ENCODE results near the gene OR14A2.
"Not testable (repeated sequence)": the region's sequence is repeated elsewhere in the genome, so short reads cannot be mapped to it uniquely, and the experiment has no call there.

Gene OR14A2

DNA sequence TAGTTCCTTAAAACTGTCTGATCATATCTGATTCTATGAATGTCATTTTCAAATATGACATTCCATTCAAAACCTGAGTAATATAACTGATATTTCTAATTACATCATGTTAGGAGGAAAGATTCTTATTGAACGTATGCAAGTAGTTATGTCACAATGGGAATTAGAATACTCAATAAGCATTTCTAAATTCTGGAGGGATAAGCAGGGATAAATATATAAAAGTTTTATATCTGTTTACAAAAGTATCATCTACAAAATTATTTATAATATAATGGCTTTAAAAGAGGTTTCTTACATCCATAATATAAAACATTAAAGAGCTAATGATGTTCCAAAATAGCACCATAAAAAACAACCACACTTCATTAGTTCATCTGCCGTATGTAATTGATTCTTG, at the start of gene OR14A2:
Gene OR14A2 (minus strand): TSS at position 101 of the 400 bp plus-strand sequence.
- DNase-seq (ENCODE audit: low read depth), result no peak

DNA sequence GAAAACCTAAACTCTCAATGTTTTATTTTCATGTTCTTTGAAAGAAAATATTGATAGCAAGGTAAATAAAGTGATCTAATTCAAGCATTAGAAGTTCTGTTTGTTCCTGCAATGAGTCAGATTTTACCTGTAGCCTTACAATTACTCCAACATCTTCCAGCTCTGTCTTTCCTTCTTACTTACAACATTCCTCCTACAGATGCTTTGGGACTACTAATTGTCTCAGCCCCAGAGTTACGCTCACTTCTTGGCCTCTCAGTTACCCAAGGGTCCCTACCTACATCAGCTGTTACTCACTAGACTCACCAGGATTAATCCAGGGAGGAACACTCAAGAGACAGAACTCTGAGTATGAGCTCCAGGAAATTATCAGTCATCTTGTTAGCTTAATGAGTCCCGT, 49.6 kb upstream of the OR14A2 start:
- DNase-seq (ENCODE audit: low read depth), result no peak

DNA sequence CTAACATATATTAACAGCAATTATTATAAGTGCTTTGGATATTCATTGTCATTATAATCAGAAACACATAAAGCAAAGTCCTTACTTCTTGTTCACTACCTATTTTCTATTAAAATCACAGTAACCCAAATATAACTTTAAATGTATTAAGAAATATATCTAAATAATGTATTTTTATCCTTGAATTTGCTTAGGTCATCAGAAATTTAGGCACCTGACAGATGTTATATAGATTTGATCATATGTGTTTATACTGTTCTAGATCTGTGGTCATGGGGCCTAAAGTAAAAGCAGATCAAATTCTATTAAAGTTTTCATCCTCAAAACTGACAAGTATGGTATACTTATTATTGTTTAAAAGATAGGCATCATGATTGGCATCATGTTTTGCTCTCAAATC, 21.7 kb upstream of the OR14A2 start:
- DNase-seq (ENCODE audit: low read depth), result no peak

DNA sequence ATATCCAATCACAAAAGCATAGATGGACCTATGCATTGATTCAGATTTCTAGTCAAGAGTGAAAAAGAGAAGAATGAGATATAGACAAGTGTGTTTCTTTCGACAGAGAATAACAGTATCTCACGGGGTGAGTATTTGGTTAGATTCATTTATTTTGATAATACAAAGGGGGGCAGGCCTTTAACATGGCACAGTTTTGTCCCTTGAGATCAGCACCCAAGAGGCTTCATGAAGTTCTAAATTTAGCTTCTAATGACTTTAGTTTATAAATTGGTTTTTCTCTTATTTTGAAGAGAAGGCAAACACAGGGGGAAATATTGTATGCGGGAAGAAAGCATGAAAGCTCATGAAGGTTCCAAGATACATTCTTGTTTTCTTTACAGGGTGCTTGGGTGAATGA, 12.5 kb upstream of the OR14A2 start, which contains the start of gene OR1C1:
Gene OR1C1 (minus strand): TSS at position 101 of the 400 bp plus-strand sequence. CDS start 2,150 bp downstream, outside the sequence.
- no peak for DNase-seq (ENCODE audit: low read depth)

DNA sequence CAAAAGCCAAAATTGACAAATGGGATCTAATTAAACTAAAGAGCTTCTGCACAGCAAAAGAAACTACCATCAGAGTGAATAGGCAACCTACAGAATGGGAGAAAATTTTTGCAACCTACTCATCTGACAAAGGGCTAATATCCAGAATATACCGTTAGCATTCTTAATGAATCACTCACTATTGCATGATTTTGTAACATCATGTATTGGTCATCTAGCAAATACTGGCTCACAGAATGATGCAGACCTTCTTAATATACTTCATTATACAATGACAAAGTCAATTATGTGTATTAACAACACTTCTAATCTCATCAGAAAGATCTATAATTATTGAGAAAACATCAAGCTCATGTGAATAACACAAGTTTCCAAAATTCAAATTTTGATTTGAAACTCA, 6.4 kb upstream of the OR14A2 start:
- DNase-seq (ENCODE audit: low read depth), result not testable (repeated sequence)

DNA sequence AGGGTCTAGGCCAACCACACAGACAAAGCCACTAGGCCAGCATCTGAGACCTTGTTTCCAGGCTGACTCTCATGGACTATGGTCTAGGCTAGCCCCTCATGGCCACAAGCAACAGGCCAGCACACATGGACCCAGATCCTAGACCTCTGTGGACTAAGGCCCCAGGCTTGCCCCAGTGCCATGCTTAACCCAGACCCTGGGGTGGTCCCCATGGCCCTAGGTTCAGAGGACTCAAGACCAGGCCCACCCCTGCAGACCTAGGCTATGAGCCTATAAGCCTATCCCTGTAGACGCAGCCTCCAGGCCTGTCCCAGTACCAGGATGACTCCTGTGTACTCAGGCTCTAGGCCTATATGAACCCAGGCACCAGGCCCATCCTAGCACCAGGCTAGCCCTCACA, 1.9 kb upstream of the OR14A2 start:
- no peak for DNase-seq (ENCODE audit: low read depth)

DNA sequence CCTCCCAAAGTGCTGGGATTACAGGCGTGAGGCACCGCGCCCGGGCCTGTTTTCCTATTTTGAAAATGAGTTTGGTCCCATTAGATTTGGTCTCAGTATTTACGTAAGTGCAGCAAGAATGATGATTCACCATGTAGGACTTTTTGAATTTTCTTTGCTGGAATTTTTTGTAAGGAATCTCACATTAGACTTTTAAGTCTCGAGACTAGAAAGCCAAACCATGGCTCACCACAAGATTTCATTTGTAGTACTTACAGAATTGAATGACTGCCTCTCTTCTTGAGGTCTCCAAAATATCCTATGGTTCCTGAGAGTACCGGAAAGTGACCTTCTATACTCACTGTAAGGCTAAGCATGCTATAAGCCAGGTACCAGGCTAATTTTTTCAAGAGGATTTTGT, 325 bp downstream of the OR14A2 start:
- no peak for DNase-seq (ENCODE audit: low read depth)

DNA sequence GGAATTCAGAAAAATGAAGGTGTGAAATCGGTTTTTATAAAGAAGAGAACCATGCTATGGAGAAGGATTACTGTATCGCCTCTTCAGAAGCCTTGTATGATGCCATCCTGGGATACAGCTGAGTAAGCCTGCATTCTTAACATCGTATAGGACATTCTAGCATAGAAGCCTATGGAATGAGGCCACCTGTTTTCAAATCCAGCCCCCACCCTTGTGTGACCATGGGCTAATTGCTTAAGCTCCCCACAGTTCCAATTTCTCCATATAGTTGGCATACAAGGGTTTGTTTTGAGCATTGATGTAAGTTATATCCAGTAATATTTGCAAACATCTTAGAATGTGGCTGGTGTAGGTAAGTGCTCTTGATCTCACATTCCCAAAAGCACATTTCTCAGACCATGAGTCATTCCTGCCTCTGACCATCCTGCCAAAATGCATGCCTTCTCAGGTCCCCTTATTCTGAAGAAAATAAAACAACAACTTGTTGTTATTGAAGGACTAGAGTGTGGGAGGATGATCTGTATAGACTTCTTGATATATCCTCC, 1.5 kb downstream of the OR14A2 start:
- DNase-seq (ENCODE audit: low read depth), result no peak

DNA sequence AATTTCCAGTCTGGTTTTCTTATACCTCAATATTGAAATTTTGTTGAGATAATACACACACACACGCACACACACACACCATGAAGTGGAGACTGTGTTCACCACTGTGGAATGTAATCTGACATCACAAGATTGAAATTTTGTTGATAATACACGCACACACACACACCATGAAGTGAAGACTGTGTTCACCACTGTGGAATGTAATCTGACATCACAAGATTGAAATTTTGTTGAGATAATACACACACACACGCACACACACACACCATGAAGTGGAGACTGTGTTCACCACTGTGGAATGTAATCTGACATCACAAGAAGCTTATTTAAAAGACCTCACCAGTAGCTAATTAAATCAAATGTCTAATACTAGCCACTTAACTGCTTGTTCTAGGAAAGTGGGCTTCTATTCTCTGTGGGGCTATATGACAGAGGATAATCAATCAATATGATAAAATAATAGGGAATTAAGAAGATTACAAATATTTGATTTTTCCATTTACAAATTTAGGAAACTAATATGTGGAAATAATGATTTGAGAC, 5.7 kb downstream of the OR14A2 start:
- not testable (repeated sequence) for DNase-seq (ENCODE audit: low read depth)

DNA sequence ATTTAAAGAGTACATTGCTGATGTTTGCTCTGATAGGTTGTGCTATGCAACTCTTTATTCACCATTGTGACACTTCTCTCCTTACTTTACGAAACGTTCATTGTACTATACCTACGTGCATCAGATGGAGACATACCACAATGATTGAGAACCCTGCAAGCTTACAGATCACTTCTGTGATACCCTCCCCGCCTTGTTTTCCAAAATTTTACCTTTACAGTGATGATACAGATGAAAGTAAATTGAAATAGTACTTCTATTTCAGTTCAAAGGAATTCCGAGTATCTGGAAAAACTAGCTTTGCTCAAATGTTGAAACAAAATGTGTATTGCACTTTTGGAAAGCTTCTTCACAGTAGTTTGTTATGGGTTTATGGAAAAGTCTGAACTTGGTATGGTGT, 6.2 kb downstream of the OR14A2 start:
- DNase-seq (ENCODE audit: low read depth), result no peak

DNA sequence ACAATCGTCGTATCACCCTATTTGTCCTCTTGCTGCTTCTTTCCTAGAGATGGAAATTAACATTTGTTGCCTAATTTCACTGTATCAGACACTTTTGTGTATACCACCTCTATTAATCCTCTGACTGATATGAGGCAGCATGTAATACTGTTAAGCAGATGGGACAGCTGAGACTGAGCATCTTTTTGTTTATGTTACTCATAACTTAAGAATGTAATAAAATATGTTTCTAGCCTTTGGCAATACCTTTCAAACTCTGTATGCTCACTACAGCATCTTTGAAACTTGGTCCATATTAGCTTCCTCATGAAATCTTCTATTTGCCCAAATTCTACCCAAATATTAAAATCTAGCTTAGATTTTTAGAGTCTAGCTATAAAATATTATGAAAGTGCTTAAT, 7.2 kb downstream of the OR14A2 start:
- DNase-seq (ENCODE audit: low read depth), result no peak

DNA sequence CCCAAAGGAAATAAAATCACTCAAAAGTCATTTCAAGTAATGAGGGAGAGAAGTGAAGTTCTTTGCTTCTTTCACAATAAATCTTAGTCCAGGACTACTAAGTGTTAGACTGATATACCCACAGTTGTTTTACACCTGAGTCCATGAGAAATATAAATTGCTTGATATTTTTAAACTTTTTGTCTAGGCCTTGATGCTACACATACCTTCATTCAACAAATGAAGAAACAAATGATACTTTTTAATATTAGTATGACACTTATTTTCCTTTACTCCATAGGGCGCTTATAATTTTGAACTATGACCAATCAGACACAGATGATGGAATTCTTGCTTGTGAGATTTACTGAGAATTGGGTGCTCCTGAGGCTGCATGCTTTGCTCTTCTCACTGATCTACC, 9.6 kb downstream of the OR14A2 start, which contains the start of gene OR14K1:
Gene OR14K1 (plus strand): TSS at position 301 of the 400 bp plus-strand sequence. CDS start 0 bp downstream, at position 301.
- DNase-seq (ENCODE audit: low read depth), result no peak

DNA sequence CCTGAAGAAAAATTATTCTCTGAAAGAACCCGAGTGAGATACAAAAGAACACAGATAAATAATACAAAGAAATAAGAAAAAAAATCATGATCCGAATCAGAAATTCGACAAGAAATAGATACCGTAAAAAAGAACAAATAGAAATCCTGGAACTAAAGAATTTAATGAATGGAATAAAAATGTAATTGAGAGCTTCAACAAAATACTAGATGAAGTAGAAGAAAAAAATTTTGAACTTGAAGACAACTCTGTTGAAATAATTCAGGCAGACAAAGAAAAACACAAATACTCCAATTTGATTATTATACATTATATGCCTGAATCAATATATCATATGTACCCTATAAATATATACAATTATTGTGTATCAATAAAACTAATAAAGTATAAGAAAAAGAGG, 26.7 kb downstream of the OR14A2 start:
- no peak for DNase-seq (ENCODE audit: low read depth)

DNA sequence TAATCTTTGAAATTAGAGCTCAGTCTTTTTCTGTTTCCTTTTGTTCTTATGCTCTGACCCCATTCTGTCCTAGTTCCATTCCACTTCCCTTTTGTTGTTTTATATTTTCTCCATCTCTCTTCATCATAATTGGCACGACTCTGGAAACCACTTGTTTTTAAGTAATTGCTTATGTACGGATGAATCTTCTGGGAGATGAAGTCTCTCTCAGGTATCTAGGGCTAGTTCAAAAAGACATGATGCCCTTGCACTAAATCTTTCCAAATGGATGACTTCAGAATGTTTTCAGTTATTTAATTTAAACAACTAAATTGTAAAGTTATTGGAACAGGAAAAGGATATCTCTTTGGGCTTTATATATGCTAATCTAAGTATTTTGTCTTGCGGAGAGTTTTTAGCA, 31.4 kb downstream of the OR14A2 start, which contains the start of gene OR6F1:
Gene OR6F1 (minus strand): TSS at position 101 of the 400 bp plus-strand sequence. CDS start 3,891 bp downstream, outside the sequence.
- DNase-seq (ENCODE audit: low read depth), result no peak

DNA sequence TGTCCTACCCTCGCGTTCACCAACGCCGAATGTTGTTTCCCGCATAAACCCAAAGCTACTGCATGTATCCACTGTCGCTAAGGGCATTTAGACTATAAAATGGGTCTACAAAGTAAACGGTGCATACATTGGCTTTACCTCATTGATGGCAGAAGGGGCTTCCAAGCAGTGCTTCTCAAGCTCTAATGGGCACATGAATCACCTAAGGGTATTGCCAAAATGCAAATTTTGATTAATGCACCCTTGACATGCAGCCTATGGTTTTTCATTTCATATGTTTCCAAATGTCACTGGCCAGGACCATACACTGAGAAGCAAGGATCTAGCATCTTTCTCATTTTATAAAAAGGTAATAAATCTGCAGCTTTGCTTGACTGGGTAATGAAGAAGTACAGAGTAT, 34.2 kb downstream of the OR14A2 start:
- no peak for DNase-seq (ENCODE audit: low read depth)

DNA sequence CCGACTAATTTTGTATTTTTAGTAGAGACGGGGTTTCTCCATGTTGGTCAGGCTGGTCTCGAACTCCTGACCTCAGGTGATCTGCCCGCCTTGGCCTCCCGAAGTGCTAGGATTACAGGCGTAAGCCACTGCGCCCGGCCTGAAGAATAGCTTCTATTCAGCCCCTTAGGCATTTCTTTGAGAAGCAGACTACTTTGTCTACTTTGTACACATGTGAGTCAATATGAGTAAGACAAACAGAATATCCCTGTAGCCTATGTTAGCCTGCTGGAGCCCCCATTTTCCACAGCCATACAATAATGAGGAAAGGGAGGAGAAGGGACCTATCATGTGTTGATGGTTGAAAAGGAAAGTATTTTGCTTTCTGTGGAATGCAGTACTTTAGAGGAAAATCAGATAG, 37.3 kb downstream of the OR14A2 start:
- not testable (repeated sequence) for DNase-seq (ENCODE audit: low read depth)

DNA sequence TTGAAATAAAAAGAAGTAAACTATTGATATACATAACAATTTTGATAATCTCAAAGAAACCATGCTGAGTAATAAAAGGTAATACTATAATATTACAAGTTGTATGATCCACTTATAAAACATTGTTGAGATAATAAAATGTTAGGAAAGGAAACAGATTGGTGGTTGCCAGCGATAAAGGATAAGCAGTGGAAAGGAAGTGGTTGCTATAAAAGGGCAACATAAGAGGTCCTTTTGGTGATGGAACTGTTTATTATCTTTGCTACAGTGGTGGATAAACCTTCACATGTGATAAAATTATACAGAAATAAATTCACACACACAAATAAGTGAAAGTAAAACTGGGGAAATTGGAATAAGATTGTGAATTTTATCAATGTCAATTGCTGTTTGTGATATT, 46.6 kb downstream of the OR14A2 start:
- no peak for DNase-seq (ENCODE audit: low read depth)

DNA sequence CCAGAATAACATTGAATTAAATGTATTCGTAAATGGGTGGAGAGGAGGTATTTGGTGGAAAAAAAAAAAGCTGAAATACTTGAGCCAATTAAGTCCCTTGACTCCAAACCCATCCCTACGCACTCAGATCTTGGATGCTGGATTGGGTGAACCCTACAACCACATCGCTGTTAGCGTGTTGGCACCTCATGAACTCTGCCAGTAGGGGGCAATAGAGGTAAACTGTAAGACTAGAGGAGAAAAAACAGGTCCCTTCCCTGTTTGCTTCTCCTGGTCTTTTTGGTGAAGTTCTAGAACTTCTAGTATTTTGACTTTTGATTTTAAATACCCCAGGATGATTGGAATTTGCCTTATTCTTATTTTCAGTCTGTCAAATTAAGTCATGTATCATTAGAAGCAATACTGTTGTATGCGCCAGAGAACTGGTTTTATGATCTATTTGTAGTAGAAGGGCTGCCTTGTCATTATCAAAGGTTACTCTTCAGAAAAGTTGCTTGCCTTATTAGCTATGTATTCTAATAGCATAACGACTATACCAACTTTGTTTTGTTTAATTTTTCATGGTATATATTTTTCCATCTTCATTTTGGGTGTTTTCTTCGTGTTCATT, 66.5 kb downstream of the OR14A2 start:
- no peak for DNase-seq (ENCODE audit: low read depth)

DNA sequence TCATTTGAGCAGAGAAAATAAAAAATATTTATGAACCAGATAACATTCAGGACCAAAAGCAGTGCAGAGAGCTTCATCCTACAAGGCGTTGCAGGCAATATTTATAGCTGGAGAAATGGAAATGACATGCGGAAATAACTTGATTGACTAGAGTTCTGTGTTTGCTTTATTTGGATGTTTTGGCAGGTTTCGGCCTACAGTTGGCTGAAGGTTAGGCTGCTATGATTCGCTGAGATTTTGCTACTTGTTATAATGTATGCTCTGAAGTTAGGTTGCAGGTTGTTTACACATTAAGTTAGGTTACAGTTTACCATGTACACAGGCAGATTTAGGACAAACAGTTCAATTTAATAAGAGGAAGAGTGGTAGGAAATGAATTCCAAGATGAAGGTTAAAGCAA, 67.8 kb downstream of the OR14A2 start:
- no peak for DNase-seq (ENCODE audit: low read depth)

DNA sequence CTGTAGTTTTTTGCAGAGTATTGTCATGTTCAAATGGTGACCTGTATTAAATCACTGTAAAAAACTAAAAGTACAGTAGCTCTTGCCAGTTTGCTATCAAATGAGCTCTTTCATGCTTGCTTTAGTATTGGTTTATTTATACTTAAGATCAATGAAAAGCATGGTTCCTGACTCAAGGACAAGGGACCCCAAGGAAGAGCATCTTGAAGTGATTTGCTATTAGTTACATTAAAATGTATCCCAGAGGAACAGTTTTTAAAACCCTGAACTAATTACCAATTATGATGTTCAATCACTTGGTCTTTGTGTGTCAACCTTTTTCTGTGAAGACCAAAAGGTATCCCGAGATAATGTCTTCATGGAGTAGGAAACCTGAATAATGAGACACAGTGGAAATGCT, 68.3 kb downstream of the OR14A2 start, which contains the start of gene OR13G1:
Gene OR13G1 (minus strand): TSS at position 101 of the 400 bp plus-strand sequence. CDS start 6,698 bp downstream, outside the sequence.
- no peak for DNase-seq (ENCODE audit: low read depth)

Data from stimulated activated CD4-positive, alpha-beta T cell treated with anti-CD3 and anti-CD28 coated beads, Interleukin-2, amount 100 ng/mL, for 4 hours (primary cell).